Activated CD4-positive, alpha-beta T cell treated with anti-CD3 and anti-CD28 coated beads, Interleukin-2, amount 50 U/mL, for 4 hours (primary cell): ENCODE measurements around the gene DDX24.

Source experiments
- DNase-seq, 2 experiments: peaks; one replicate each; pipeline ENCODE4 v3.0.0-alpha.2; 2020

The DDX24 gene

GRCh38 chr14:94080621-94081385 is at the start of gene DDX24, which contains the start of gene IFI27L1:
Gene DDX24 (minus strand): TSS chr14:94081202. CDS start chr14:94079742, 1,460 bp downstream.
Gene IFI27L1 (plus strand): TSS chr14:94081310. CDS start chr14:94096938, 15,628 bp downstream.
- peak; percentile 95 to 96 for DNase-seq

GRCh38 chr14:94129758-94130414 is 48.9 kb upstream of the DDX24 start:
- peak in 1 of 2 experiments; percentile 8 for DNase-seq

- peak; percentile 40 to 44 for DNase-seq
Measured at GRCh38 chr14:94129111-94129757, 48.2 kb upstream of the DDX24 start, which contains the start of gene IFI27L2. Gene IFI27L2 (minus strand): TSS chr14:94129604. CDS start chr14:94129564, 40 bp downstream.

- DNase-seq, result no peak
Measured at GRCh38 chr14:94128216-94128839, 47.3 kb upstream of the DDX24 start.

- no peak for DNase-seq
Measured at GRCh38 chr14:94127330-94127729, 46.3 kb upstream of the DDX24 start.

- no peak for DNase-seq
Measured at GRCh38 chr14:94126800-94127199, 45.8 kb upstream of the DDX24 start.

GRCh38 chr14:94126419-94126677 is 45.3 kb upstream of the DDX24 start:
- DNase-seq, result no peak

GRCh38 chr14:94125659-94126418 is 44.8 kb upstream of the DDX24 start:
- no peak for DNase-seq

GRCh38 chr14:94124582-94125377 is 43.8 kb upstream of the DDX24 start:
- DNase-seq, result no peak

- no peak for DNase-seq
Measured at GRCh38 chr14:94123868-94124267, 42.9 kb upstream of the DDX24 start.

GRCh38 chr14:94123296-94123695 is 42.3 kb upstream of the DDX24 start:
- no peak for DNase-seq

- no peak for DNase-seq
Measured at GRCh38 chr14:94122438-94122837, 41.4 kb upstream of the DDX24 start.

GRCh38 chr14:94121485-94121884 is 40.5 kb upstream of the DDX24 start:
- no peak for DNase-seq

- no peak for DNase-seq
Measured at GRCh38 chr14:94120667-94121340, 39.8 kb upstream of the DDX24 start.

GRCh38 chr14:94119071-94119470 is 38.1 kb upstream of the DDX24 start:
- DNase-seq, result no peak

GRCh38 chr14:94117856-94118255 is 36.9 kb upstream of the DDX24 start:
- no peak for DNase-seq

GRCh38 chr14:94116701-94117100 is 35.7 kb upstream of the DDX24 start:
- no peak for DNase-seq

GRCh38 chr14:94115631-94116030 is 34.6 kb upstream of the DDX24 start:
- no peak for DNase-seq

GRCh38 chr14:94115058-94115591 is 34.1 kb upstream of the DDX24 start:
- no peak for DNase-seq

GRCh38 chr14:94114589-94115057 is 33.6 kb upstream of the DDX24 start:
- no peak for DNase-seq
